Fibroblast of the aortic adventitia (primary cell): ENCODE results near the gene ETV6. TPM values are rescaled to one million over a fixed set of nuclear protein-coding genes. Genes with fewer than 3 reads are reported as not detected.

Experiments
- DNase-seq: peaks from one replicate; pipeline ENCODE4 v3.0.0-alpha.2; 2010; ENCODE audit warnings: low read depth
- H3K4me3 ChIP-seq: 2 replicates; pipeline ENCODE4 v1.5.1; 2011; ENCODE audit warnings: low read depth, mild to moderate bottlenecking, control low read depth, low read length, moderate library complexity
- total RNA-seq: library from RNA; depleted of rRNA; stranded (reverse); fragments of >200 nt; gene quantifications from 2 replicates; pipeline ENCODE4 v1.2.3, GENCODE V29; 2012; ENCODE audit warnings: low replicate concordance
- TF ChIP-seq, protein P1 (sequence below): IDR thresholded peaks from 2 replicates; pipeline ENCODE4 v1.5.1; 2011; ENCODE audit warnings: mild to moderate bottlenecking, low read length, control low read depth, inconsistent platforms; ENCODE audit not compliant: insufficient read depth

The ETV6 gene
- total RNA-seq, 1 donor = 6.1 TPM

DNA sequence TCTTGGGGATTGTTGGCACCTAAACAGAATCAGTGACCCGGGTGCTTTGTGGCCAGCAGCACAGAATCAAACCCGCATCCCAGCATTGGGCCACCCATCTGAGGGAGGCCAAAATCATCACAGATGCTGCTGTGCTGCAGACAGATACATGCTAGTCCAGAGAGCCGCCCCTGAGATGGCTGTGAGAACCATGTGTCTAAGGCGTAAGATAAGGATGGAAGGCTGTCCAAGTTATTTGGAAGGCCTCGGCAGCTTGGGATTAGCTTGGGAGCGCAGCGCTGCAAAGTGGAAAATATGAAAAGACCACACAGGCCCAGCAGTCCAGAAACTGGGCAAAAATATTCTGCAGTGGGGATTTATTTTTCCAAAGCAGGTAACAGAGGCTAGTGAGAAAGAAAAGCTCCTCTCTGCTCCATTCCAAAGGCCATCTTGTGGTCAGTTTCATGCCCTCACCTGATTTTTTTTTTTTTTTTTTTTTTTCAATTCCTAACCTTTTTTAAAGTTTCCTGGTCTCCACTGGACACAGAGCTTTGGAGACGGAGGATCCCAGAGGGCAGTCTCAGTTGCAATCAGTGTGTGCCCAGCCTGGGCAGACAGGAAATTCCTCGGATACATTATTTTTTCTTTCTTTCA, 242.4 kb downstream of the ETV6 start:
- TF ChIP-seq, protein P1, sequence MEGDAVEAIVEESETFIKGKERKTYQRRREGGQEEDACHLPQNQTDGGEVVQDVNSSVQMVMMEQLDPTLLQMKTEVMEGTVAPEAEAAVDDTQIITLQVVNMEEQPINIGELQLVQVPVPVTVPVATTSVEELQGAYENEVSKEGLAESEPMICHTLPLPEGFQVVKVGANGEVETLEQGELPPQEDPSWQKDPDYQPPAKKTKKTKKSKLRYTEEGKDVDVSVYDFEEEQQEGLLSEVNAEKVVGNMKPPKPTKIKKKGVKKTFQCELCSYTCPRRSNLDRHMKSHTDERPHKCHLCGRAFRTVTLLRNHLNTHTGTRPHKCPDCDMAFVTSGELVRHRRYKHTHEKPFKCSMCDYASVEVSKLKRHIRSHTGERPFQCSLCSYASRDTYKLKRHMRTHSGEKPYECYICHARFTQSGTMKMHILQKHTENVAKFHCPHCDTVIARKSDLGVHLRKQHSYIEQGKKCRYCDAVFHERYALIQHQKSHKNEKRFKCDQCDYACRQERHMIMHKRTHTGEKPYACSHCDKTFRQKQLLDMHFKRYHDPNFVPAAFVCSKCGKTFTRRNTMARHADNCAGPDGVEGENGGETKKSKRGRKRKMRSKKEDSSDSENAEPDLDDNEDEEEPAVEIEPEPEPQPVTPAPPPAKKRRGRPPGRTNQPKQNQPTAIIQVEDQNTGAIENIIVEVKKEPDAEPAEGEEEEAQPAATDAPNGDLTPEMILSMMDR = peak; percentile 47
- peak; percentile 22 for DNase-seq
- H3K4me3 ChIP-seq = no peak overlapping the region

DNA sequence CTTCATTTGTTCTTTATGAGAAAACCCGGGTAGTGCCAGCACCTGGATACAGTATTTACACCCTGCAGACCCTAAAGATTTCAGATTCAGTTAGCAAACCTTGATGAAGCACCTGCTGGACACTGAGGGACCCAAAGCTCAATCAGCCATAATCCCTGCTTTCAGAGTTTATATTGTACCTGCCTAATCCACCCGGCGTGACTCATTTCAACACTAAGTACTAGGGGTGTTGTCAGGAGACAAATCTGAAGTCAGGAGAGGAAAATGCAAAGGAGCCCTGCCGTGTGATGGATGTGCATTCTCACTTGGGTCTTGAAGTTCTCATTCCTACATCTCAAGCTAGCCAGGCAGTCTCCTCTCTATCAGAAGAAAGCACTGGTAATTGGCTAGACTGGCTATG, 244.5 kb downstream of the ETV6 start:
- DNase-seq = no peak
- TF ChIP-seq, protein P1 = no peak

DNA sequence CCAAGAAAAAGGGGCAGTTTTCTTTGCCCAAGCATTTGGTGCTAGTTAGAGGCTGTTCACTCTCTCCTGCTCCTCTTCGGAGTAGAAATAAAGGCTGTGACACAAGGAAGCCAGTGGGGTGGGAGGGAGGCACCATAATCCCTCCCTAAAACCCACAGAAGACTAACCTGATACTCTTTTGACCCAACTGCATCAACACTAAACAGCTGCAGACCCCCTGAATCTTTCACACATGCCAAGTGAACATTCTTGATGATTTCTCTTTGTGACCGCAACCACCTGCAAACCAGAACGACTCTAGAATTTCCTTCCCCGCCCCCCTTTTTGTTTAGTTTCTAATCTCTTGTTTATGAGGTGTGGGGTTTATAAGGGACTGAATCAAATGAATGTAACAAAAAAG, 245.4 kb downstream of the ETV6 start:
- DNase-seq = no peak
- no peak overlapping the region for H3K4me3 ChIP-seq
- TF ChIP-seq, protein P1 = no peak

More for the DNA sequence above, 244.5 kb downstream of the ETV6 start:
- H3K4me3 ChIP-seq = no peak overlapping the region

DNA sequence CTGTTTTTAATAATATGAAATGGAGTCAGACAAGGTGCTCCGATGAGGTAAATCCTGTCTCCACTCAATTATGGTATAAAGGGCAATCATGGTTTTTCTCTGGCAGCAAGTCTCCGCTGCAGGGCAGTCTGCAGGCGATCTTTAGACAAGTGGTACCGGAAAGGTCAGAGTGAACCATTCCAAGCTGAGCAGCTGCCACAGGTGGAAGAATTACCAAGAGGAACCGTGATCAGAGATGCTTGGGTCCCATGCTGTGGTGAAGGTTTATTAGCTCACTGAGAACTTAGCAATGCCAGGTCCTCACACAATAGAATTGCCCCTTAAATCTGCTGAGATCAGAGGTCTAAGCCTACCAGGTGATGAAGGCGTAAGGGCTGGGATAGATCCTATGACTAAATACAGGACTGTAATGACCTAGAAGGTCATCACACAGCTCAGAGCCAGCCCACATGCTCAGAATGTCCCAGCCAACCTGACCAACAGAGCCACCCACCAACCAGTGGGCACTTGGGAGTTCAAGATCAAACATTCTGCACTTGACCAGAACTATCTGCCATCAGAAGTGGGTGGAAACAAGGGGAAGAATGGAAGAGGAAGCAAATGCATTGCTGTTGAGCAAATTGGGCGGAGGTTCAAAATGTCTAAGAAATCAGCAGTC, 246.1 kb downstream of the ETV6 start:
- TF ChIP-seq, protein P1 = no peak
- DNase-seq = no peak
- H3K4me3 ChIP-seq = no peak overlapping the region

DNA sequence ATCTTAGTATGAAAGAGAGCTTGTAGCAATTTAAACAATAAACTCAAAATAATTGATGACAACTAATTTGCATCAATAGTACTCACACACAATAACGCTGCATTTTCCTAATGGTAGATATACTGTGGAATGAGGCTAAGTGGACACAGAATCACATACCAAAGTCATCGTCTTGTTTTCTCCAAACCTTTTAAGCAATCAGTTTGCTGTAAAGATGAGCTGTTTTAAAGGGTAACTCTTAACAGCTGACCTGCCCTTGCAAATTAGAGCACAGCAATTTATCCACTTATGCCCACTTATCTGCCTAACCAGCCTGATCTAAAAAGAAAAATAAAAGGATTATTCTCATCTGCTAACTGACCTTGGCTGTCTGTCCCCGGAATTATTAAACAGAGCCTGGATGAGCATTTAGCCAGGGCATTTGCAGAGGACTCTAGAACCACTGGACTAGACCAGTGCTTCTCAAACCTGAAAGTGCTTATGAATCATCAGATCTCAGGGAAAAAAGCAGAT, 247.0 kb downstream of the ETV6 start:
- H3K4me3 ChIP-seq = no peak overlapping the region
- TF ChIP-seq, protein P1 = no peak
- no peak for DNase-seq

DNA sequence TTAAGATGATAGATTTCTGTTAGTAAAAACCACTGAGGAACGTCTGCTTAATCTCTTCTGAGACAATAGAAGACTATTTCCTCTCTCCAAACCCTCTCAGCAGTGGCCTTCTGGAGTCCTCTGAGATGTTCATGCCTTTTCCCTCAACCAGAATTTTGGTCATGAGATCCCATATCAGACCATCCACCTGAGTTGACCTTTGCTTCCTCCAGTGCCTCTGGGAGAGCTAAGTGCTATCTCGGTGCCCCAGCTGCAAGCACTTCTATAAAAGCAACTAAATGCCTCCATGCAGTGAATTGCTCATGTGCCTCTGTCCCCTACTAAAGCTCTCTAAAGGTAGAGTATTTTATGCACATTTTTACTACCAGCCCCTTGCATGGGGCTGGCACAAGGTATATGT, 248.4 kb downstream of the ETV6 start:
- TF ChIP-seq, protein P1 = no peak
- no peak overlapping the region for H3K4me3 ChIP-seq
- DNase-seq = no peak
